Measurements from ENCODE around the gene LRRC34. TPM values are rescaled to one million over a fixed set of nuclear protein-coding genes. Genes with fewer than 3 reads are reported as not detected.

The LRRC34 gene
- total and polyA plus RNA-seq, 4 donors, result 0.22 to 2.8 (median 0.85) TPM

- Histone ChIP-seq H3K9ac (ENCODE audit: low read depth in 1 of 2, low read length in 2 of 2) (no peak overlapping the region), H3K4me1 (ENCODE audit: control insufficient read depth in 4 of 4, insufficient read depth in 4 of 4, low read length in 3 of 4) (no peaks in the 10 kb centered on the region), H3K9me3 (ENCODE audit: control insufficient read depth in 4 of 4, low read length in 3 of 4) (no peaks in the 10 kb centered on the region), H3K27ac (ENCODE audit: low read depth in 1 of 2, low read length in 2 of 2) (no peak overlapping the region), H3K27me3 (ENCODE audit: control insufficient read depth in 4 of 4, insufficient read depth in 4 of 4, low read length in 3 of 4) (no peaks in the 10 kb centered on the region), H3K36me3 (ENCODE audit: control insufficient read depth in 4 of 4, insufficient read depth in 3 of 4, low read depth in 1 of 4, low read length in 3 of 4) (no peaks in the 10 kb centered on the region), H3K4me3 (ENCODE audit: low read depth in 1 of 3, low read length in 3 of 3) (no peak overlapping the region)
- no peak for DNase-seq (ENCODE audit: low spot score)
- no peak for TF ChIP-seq REST (IDR thresholded peaks at IDR 0.05)
- no peak for TF ChIP-seq ATF3 (IDR thresholded peaks at IDR 0.05)
- no peak for TF ChIP-seq FOXA1 (IDR thresholded peaks at IDR 0.05)
- TF ChIP-seq TAF1 (conservative IDR thresholded peaks at IDR 0.05), result no peak
- TF ChIP-seq FOXA2 (IDR thresholded peaks at IDR 0.05), result no peak
- WGBS, result 91% methylated on average over 3 of the region's 3 CpGs
Measured at GRCh38 chr3:169836942-169837275, 24.2 kb upstream of the LRRC34 start.

GRCh38 chr3:169836078-169836941 is 23.6 kb upstream of the LRRC34 start:
- TF ChIP-seq GABPA (IDR thresholded peaks at IDR 0.05 in 1 of 2, conservative IDR thresholded peaks at IDR 0.05 in 1 of 2) (no peak), FOXA1 (IDR thresholded peaks at IDR 0.05) (no peak), CTCF (IDR thresholded peaks at IDR 0.05; ENCODE audit: low read depth, low read length, missing input control) (no peak), NR2F2 (IDR thresholded peaks at IDR 0.05) (no peak), FOXA2 (IDR thresholded peaks at IDR 0.05) (no peak), ZBTB33 (IDR thresholded peaks at IDR 0.05) (no peak), REST (IDR thresholded peaks at IDR 0.05) (no peak), ATF3 (IDR thresholded peaks at IDR 0.05) (no peak), JUND (IDR thresholded peaks at IDR 0.05) (no peak)
- Histone ChIP-seq H3K36me3 (ENCODE audit: control insufficient read depth in 4 of 4, insufficient read depth in 3 of 4, low read depth in 1 of 4, low read length in 3 of 4) (no peaks in the 10 kb centered on the region), H3K27ac (ENCODE audit: low read depth in 1 of 2, low read length in 2 of 2) (no peak overlapping the region), H3K9me3 (ENCODE audit: control insufficient read depth in 4 of 4, low read length in 3 of 4) (no peaks in the 10 kb centered on the region), H3K4me1 (ENCODE audit: control insufficient read depth in 4 of 4, insufficient read depth in 4 of 4, low read length in 3 of 4) (no peaks in the 10 kb centered on the region), H3K4me3 (ENCODE audit: low read depth in 1 of 3, low read length in 3 of 3) (no peak overlapping the region), H3K9ac (ENCODE audit: low read depth in 1 of 2, low read length in 2 of 2) (no peak overlapping the region), H3K27me3 (ENCODE audit: control insufficient read depth in 4 of 4, insufficient read depth in 4 of 4, low read length in 3 of 4) (no peaks in the 10 kb centered on the region)
- DNase-seq (ENCODE audit: low spot score), result no peak
- WGBS, result 84% methylated on average over 5 of the region's 5 CpGs

Measured in liver (tissue), 9 donors.